Measurements from ENCODE around the gene KCND3.

DNA sequence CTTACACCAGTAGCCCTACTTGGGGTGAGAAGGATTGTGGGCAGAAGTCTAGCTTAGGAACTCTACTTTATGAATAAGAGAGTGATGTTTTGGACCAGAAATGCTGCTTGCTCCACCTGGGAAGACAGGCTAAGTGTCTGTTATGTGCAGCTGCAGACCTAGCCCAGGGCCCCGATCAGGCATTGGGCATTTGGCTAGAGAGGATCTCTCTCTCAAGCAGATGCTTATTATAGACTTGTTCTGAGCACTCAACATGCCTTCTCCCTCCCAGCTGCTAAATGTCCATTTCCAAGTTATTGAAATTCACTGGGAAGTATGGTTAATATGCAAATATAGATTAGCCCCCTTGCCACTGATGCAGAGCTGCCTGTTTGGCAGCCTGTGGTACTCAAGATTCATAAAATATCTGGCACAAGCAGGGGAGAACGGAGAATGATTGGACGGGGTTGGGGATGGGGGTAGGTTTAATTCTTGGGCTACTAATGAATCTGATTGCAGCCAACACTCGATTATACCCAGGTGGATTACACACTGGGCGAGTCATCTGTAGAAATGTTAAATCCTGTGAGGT, 115.9 kb downstream of the KCND3 start:
- TF ChIP-seq CTCF (IDR thresholded peaks at IDR 0.05; ENCODE audit: insufficient read depth, low read length) (no peak), POLR2AphosphoS5 (IDR thresholded peaks at IDR 0.05; ENCODE audit: low read depth) (no peak), GABPA (IDR thresholded peaks at IDR 0.05; ENCODE audit: low read depth) (no peak), SPI1 (IDR thresholded peaks at IDR 0.05; ENCODE audit: borderline replicate concordance, low read depth) (no peak)
- TF ChIP-seq, protein P1, sequence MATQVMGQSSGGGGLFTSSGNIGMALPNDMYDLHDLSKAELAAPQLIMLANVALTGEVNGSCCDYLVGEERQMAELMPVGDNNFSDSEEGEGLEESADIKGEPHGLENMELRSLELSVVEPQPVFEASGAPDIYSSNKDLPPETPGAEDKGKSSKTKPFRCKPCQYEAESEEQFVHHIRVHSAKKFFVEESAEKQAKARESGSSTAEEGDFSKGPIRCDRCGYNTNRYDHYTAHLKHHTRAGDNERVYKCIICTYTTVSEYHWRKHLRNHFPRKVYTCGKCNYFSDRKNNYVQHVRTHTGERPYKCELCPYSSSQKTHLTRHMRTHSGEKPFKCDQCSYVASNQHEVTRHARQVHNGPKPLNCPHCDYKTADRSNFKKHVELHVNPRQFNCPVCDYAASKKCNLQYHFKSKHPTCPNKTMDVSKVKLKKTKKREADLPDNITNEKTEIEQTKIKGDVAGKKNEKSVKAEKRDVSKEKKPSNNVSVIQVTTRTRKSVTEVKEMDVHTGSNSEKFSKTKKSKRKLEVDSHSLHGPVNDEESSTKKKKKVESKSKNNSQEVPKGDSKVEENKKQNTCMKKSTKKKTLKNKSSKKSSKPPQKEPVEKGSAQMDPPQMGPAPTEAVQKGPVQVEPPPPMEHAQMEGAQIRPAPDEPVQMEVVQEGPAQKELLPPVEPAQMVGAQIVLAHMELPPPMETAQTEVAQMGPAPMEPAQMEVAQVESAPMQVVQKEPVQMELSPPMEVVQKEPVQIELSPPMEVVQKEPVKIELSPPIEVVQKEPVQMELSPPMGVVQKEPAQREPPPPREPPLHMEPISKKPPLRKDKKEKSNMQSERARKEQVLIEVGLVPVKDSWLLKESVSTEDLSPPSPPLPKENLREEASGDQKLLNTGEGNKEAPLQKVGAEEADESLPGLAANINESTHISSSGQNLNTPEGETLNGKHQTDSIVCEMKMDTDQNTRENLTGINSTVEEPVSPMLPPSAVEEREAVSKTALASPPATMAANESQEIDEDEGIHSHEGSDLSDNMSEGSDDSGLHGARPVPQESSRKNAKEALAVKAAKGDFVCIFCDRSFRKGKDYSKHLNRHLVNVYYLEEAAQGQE (IDR thresholded peaks at IDR 0.05; ENCODE audit: insufficient replicate concordance, low read depth) = no peak
